H9 (cell line): ENCODE data around the gene LARGE1. TPM values are rescaled to one million over a fixed set of nuclear protein-coding genes. Genes with fewer than 3 reads are reported as not detected.

Experiments
- DNase-seq: peaks from one replicate; pipeline ENCODE4 v3.0.0-alpha.2; 2017
- H2AFZ ChIP-seq: one replicate; pipeline ENCODE4 v1.6.1; 2013; ENCODE audit warnings: mild to moderate bottlenecking, low read length, control low read depth, moderate library complexity
- H2AK5ac ChIP-seq: 2 replicates; pipeline ENCODE4 v1.6.1; 2013; ENCODE audit warnings: low read length, control low read depth, mixed read lengths; ENCODE audit not compliant: insufficient read length
- H2BK120ac ChIP-seq: one replicate; pipeline ENCODE4 v1.6.1; 2013; ENCODE audit warnings: low read depth, mild to moderate bottlenecking, low read length, control low read depth, inconsistent platforms; ENCODE audit not compliant: poor library complexity, severe bottlenecking
- H2BK12ac ChIP-seq: 2 replicates; pipeline ENCODE4 v1.6.1; 2013; ENCODE audit warnings: low read length, control low read depth, mixed read lengths, low read depth; ENCODE audit not compliant: insufficient read length
- H2BK15ac ChIP-seq: 2 replicates; pipeline ENCODE4 v1.6.1; 2013; ENCODE audit warnings: low read depth, low read length, control low read depth
- H2BK20ac ChIP-seq: one replicate; pipeline ENCODE4 v1.6.1; 2013; ENCODE audit warnings: low read depth, mild to moderate bottlenecking, low read length, control low read depth, inconsistent platforms; ENCODE audit not compliant: poor library complexity, severe bottlenecking
- H2BK5ac ChIP-seq: 2 replicates; pipeline ENCODE4 v1.6.1; 2013; ENCODE audit warnings: low read length, control low read depth, mixed read lengths; ENCODE audit not compliant: insufficient read length
- H3K14ac ChIP-seq: 2 replicates; pipeline ENCODE4 v1.6.1; 2013; ENCODE audit warnings: low read length, control low read depth; ENCODE audit not compliant: insufficient read depth
- H3K18ac ChIP-seq: 2 replicates; pipeline ENCODE4 v1.6.1; 2013; ENCODE audit warnings: low read depth, mild to moderate bottlenecking, mixed read lengths, low read length, control low read depth; ENCODE audit not compliant: insufficient read length
- H3K23ac ChIP-seq: 2 replicates; pipeline ENCODE4 v1.6.1; 2013; ENCODE audit warnings: low read length, control low read depth, mixed read lengths, low read depth; ENCODE audit not compliant: insufficient read length
- H3K23me2 ChIP-seq: 2 replicates; pipeline ENCODE4 v1.6.1; 2013; ENCODE audit warnings: low read depth, mild to moderate bottlenecking, mixed read lengths, low read length, control low read depth; ENCODE audit not compliant: insufficient read length, poor library complexity, severe bottlenecking
- H3K27ac ChIP-seq: 2 replicates; pipeline ENCODE4 v1.5.1; 2013; ENCODE audit warnings: low read length, control low read depth, mixed read lengths, low read depth; ENCODE audit not compliant: insufficient read length
- H3K27me3 ChIP-seq: 2 replicates; pipeline ENCODE4 v1.6.1; 2013; ENCODE audit warnings: low read length, control low read depth, inconsistent platforms; ENCODE audit not compliant: insufficient read depth
- H3K4ac ChIP-seq: 2 replicates; pipeline ENCODE4 v1.6.1; 2013; ENCODE audit warnings: low read depth, mild to moderate bottlenecking, control low read depth, inconsistent platforms, low read length, moderate library complexity
- H3K4me1 ChIP-seq: 2 replicates; pipeline ENCODE4 v1.6.1; 2013; ENCODE audit warnings: low read length, control low read depth, inconsistent platforms; ENCODE audit not compliant: insufficient read depth
- H3K4me2 ChIP-seq: 2 replicates; pipeline ENCODE4 v1.6.1; 2013; ENCODE audit warnings: low read length, control low read depth, mixed read lengths; ENCODE audit not compliant: insufficient read length, insufficient read depth
- H3K56ac ChIP-seq: 2 replicates; pipeline ENCODE4 v1.6.1; 2013; ENCODE audit warnings: low read depth, mild to moderate bottlenecking, mixed read lengths, low read length, control low read depth; ENCODE audit not compliant: insufficient read length
- H3K79me1 ChIP-seq: 2 replicates; pipeline ENCODE4 v1.6.1; 2013; ENCODE audit warnings: low read depth, mild to moderate bottlenecking, moderate library complexity, low read length, control low read depth, inconsistent platforms; ENCODE audit not compliant: insufficient read depth, poor library complexity, severe bottlenecking
- H3K79me2 ChIP-seq: 2 replicates; pipeline ENCODE4 v1.6.1; 2013; ENCODE audit warnings: low read length, control low read depth, inconsistent platforms; ENCODE audit not compliant: insufficient read depth
- H3K9ac ChIP-seq: 2 replicates; pipeline ENCODE4 v1.6.1; 2013; ENCODE audit warnings: low read length, control low read depth, mixed read lengths; ENCODE audit not compliant: insufficient read length; ENCODE audit errors: extremely low read depth
- H3K9me3 ChIP-seq: one replicate; pipeline ENCODE4 v1.6.1; 2013; ENCODE audit warnings: low read depth, low read length, inconsistent platforms; ENCODE audit not compliant: control insufficient read depth
- H3T11ph ChIP-seq: one replicate; pipeline ENCODE4 v1.6.1; 2013; ENCODE audit warnings: mild to moderate bottlenecking, low read length, control low read depth, inconsistent platforms
- H4K20me1 ChIP-seq: one replicate; pipeline ENCODE4 v1.6.1; 2013; ENCODE audit not compliant: control insufficient read depth, insufficient read length, insufficient read depth
- H4K5ac ChIP-seq: 2 replicates; pipeline ENCODE4 v1.6.1; 2013; ENCODE audit warnings: low read depth, mild to moderate bottlenecking, mixed read lengths, low read length, control low read depth; ENCODE audit not compliant: insufficient read length
- H4K8ac ChIP-seq: replicated peaks from 2 replicates; pipeline ENCODE4 v1.6.1; 2013; ENCODE audit warnings: low read length, control low read depth, mixed read lengths, low read depth; ENCODE audit not compliant: insufficient read length
- H4K91ac ChIP-seq: 2 replicates; pipeline ENCODE4 v1.6.1; 2013; ENCODE audit warnings: low read depth, mild to moderate bottlenecking, moderate library complexity, mixed read lengths, low read length, control low read depth; ENCODE audit not compliant: insufficient read length
- H3K27ac Mint-ChIP-seq, 3 experiments: 2 replicates in 2 of 3; 3 replicates in 1 of 3; pipeline ENCODE4 v1.8.0; 2020 to 2021; ENCODE audit warnings: mixed read lengths in 3 of 3, mild to moderate bottlenecking in 1 of 3, moderate library complexity in 1 of 3
- H3K27me3 Mint-ChIP-seq: 2 replicates; pipeline ENCODE4 v1.8.0; 2021; ENCODE audit warnings: low read depth, mild to moderate bottlenecking, moderate library complexity, mixed read lengths
- H3K36me3 Mint-ChIP-seq, 3 experiments: 2 replicates in 2 of 3; 3 replicates in 1 of 3; pipeline ENCODE4 v1.8.0; 2020 to 2021; ENCODE audit warnings: low read depth in 3 of 3, mixed read lengths in 3 of 3; ENCODE audit not compliant: insufficient read depth in 1 of 3
- H3K4me1 Mint-ChIP-seq, 2 experiments: 2 replicates each; pipeline ENCODE4 v1.8.0; 2020; ENCODE audit warnings: mixed read lengths in 2 of 2
- H3K4me3 Mint-ChIP-seq, 2 experiments: 2 replicates in 1 of 2; 3 replicates in 1 of 2; pipeline ENCODE4 v1.8.0; 2020 to 2021; ENCODE audit warnings: mild to moderate bottlenecking in 2 of 2, mixed read lengths in 2 of 2, moderate library complexity in 1 of 2
- H3K9me3 Mint-ChIP-seq, 2 experiments: 2 replicates in 1 of 2; 3 replicates in 1 of 2; pipeline ENCODE4 v1.8.0; 2020; ENCODE audit warnings: mild to moderate bottlenecking in 2 of 2, mixed read lengths in 2 of 2, moderate library complexity in 1 of 2
- WGBS: extraction: QIAGEN DNeasy Blood & Tissue Kit; methylation state at CpG from one replicate; pipeline ENCODE4 v1.1.7; 2013; ENCODE audit warnings: missing lambda C conversion rate, low lambda C conversion rate, mixed read lengths; ENCODE audit not compliant: insufficient read length; ENCODE audit errors: extremely low coverage; 5-methylcytosine and 5-hydroxymethylcytosine counted together
- total RNA-seq: library from RNA; stranded (reverse); gene quantifications from 2 replicates; pipeline ENCODE4 v1.2.1, GENCODE V29; 2021
- TF ChIP-seq, protein P1 (sequence below): fragments of 200-600 bp; sonication (generic); conservative IDR thresholded peaks from 3 replicates; pipeline ENCODE4 v1.8.0; 2021; ENCODE audit warnings: antibody characterized with exemption, mild to moderate bottlenecking

Gene LARGE1
- total RNA-seq, 1 experiment from 2014 or later = 43.5 TPM

DNA sequence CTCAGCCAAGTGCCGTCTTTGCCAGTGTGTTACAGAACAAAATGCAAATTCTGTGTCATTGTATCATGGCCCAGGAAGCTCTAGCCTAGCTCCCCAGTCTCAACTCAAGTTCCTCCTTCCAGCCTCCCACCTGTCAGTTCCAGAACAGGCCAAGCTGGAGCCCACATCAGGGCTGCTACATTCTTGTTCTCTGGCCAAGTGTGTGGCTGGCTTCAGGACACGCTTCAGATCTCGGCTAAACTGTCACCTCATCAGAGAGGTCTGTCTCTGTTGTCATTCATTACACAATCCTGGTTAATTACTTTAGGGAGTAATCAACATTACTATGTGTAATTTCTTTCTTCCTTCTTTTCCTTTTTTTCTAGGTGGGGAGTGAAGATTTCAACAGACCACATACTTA is 515.1 kb downstream of the LARGE1 start:
- H3K4me2 ChIP-seq = no peak overlapping the region
- H3K4me1 Mint-ChIP-seq = peaks cover 8 to 11% of the 10 kb centered on the region in 2 experiments
- H3K56ac ChIP-seq = no peak overlapping the region
- TF ChIP-seq, protein P1, sequence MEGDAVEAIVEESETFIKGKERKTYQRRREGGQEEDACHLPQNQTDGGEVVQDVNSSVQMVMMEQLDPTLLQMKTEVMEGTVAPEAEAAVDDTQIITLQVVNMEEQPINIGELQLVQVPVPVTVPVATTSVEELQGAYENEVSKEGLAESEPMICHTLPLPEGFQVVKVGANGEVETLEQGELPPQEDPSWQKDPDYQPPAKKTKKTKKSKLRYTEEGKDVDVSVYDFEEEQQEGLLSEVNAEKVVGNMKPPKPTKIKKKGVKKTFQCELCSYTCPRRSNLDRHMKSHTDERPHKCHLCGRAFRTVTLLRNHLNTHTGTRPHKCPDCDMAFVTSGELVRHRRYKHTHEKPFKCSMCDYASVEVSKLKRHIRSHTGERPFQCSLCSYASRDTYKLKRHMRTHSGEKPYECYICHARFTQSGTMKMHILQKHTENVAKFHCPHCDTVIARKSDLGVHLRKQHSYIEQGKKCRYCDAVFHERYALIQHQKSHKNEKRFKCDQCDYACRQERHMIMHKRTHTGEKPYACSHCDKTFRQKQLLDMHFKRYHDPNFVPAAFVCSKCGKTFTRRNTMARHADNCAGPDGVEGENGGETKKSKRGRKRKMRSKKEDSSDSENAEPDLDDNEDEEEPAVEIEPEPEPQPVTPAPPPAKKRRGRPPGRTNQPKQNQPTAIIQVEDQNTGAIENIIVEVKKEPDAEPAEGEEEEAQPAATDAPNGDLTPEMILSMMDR = no peak
- H3K36me3 Mint-ChIP-seq = peaks cover 0 to 2% (median 1%) of the 10 kb centered on the region in 3 experiments; a peak in 2 of 7 replicates
- no peak for DNase-seq
- H2BK5ac ChIP-seq = no peak overlapping the region
- no peak overlapping the region for H3K18ac ChIP-seq
- H3K9ac ChIP-seq = no peak overlapping the region
- no peak overlapping the region for H4K5ac ChIP-seq
- no peaks in the 10 kb centered on the region for H3K4me1 ChIP-seq
- H4K20me1 ChIP-seq = no peaks in the 10 kb centered on the region
- H3K27me3 ChIP-seq = no peaks in the 10 kb centered on the region
- H2BK120ac ChIP-seq = no peak overlapping the region
- no peaks in the 10 kb centered on the region; the same call in 1 of the 2 replicates for H3K79me2 ChIP-seq
- no peaks in the 10 kb centered on the region for H3K23me2 ChIP-seq
- no CpG with 5 or more reads among the region's 3 CpGs for WGBS
- no peak overlapping the region for H3K14ac ChIP-seq
- no peak overlapping the region for H2BK12ac ChIP-seq
- H3K27me3 Mint-ChIP-seq = no peaks in the 10 kb centered on the region
- H3K79me1 ChIP-seq = no peaks in the 10 kb centered on the region
- H4K8ac ChIP-seq = no peak overlapping the region
- H4K91ac ChIP-seq = no peak overlapping the region
- H3K4ac ChIP-seq = no peak overlapping the region
- H3K9me3 Mint-ChIP-seq = no peaks in the 10 kb centered on the region
- H3K27ac ChIP-seq = no peak overlapping the region
- H3K23ac ChIP-seq = no peak overlapping the region
- H2BK20ac ChIP-seq = no peak overlapping the region
- no peak overlapping the region for H2AFZ ChIP-seq
- H3T11ph ChIP-seq = no peak overlapping the region
- H3K9me3 ChIP-seq = no peaks in the 10 kb centered on the region
- H3K27ac Mint-ChIP-seq = 0 out of 7 replicates have a peak overlapping the region, but pooled peaks of 1 of the 3 experiments have one; percentile 28
- H2AK5ac ChIP-seq = no peak overlapping the region
- H3K4me3 Mint-ChIP-seq = no peak overlapping the region
- no peak overlapping the region for H2BK15ac ChIP-seq
